ENCODE results near the gene OR52E4. TPM values are rescaled to one million over a fixed set of nuclear protein-coding genes. Genes with fewer than 3 reads are reported as not detected.

The OR52E4 gene
- total and polyA plus RNA-seq, 2 donors (not counting 3 experiments of a cell fraction or from before 2014, with no cell fraction given) = not detected

- TF ChIP-seq MAX (IDR thresholded peaks at IDR 0.05; ENCODE audit: insufficient read depth, insufficient read length) = no peak
- TF ChIP-seq EZH2 (IDR thresholded peaks at IDR 0.05; ENCODE audit: borderline replicate concordance, low read depth, low read length, severe bottlenecking) = no peak
- no peak for TF ChIP-seq POLR2AphosphoS5 (IDR thresholded peaks at IDR 0.05; ENCODE audit: insufficient read depth, low read depth, low read length)
- no peak for TF ChIP-seq MYC (IDR thresholded peaks at IDR 0.05; ENCODE audit: low read depth, low read length)
- TF ChIP-seq FOS (IDR thresholded peaks at IDR 0.05; ENCODE audit: borderline replicate concordance, insufficient read depth, low read length) = no peak
- no peak for TF ChIP-seq JUN (IDR thresholded peaks at IDR 0.05; ENCODE audit: borderline replicate concordance, insufficient read depth, insufficient read length, low read depth)
- no peak for TF ChIP-seq CTCF (IDR thresholded peaks at IDR 0.05; ENCODE audit: extremely low read depth in 1 of 2, insufficient read depth in 1 of 2, low read depth in 1 of 2, low read length in 2 of 2)
- no peak for TF ChIP-seq POLR2A (IDR thresholded peaks at IDR 0.05; ENCODE audit: low read depth, low read length)
- no peak for TF ChIP-seq GATA2 (IDR thresholded peaks at IDR 0.05; ENCODE audit: insufficient read depth, insufficient read length, low read depth, low read length)
- H3K9ac ChIP-seq (replicated peaks; ENCODE audit: extremely low read depth, insufficient read depth, low read length) = no peak overlapping the region
- no peak overlapping the region for H2AFZ ChIP-seq (ENCODE audit: low read depth, low read length)
- no peak overlapping the region for H3K4me2 ChIP-seq (ENCODE audit: insufficient read depth, low read length)
- dilution Hi-C loops (cut with MboI; ENCODE audit: extremely low pct_ligation_motif_present, low sequenced_read_pairs) (no loop called here), intact Hi-C loops (cut with micrococcal nuclease) (no loop called here)
- H3K27ac ChIP-seq (ENCODE audit: insufficient read depth, low read depth, low read length) = no peak overlapping the region
- no peak overlapping the region for H3K4me3 ChIP-seq (replicated peaks in 1 of 3; ENCODE audit: insufficient read depth in 1 of 3, low read depth in 1 of 3, low read length in 3 of 3)
- CTCF ChIA-PET = no interaction called here
- H4K20me1 ChIP-seq (replicated peaks; ENCODE audit: control insufficient read depth, extremely low read depth, insufficient read depth, low read length) = no peaks in the 10 kb centered on the region
- H3K36me3 ChIP-seq (ENCODE audit: control insufficient read depth in 2 of 2, extremely low read depth in 1 of 2, insufficient read depth in 2 of 2, low read length in 2 of 2) = no peaks in the 10 kb centered on the region
- H3K4me1 ChIP-seq (ENCODE audit: control insufficient read depth, extremely low read depth, insufficient read depth, low read length) = no peaks in the 10 kb centered on the region
- POLR2A ChIA-PET = no interaction called here
- DNase-seq (ENCODE audit: low read depth, low spot score) = no peak
- no peak for FAIRE-seq
- H3K9me1 ChIP-seq (replicated peaks; ENCODE audit: control insufficient read depth, extremely low read depth, insufficient read depth, low read length) = no peaks in the 10 kb centered on the region
- BruUV-seq (replicated peaks) = no TSS peak
- no peaks in the 10 kb centered on the region for H3K79me2 ChIP-seq (ENCODE audit: control insufficient read depth, insufficient read depth, low read length)
- no peaks in the 10 kb centered on the region for H3K27me3 ChIP-seq (ENCODE audit: control insufficient read depth in 2 of 2, insufficient read depth in 2 of 2, low read length in 2 of 2)
- H3K9me3 ChIP-seq (replicated peaks; ENCODE audit: control insufficient read depth, insufficient read depth, low read length) = no peaks in the 10 kb centered on the region
Observed at GRCh38 chr11:5899534-5899933, 19.1 kb downstream of the OR52E4 start.
